BJ (cell line): ENCODE data around the gene BIRC3. TPM values are rescaled to one million over a fixed set of nuclear protein-coding genes. Genes with fewer than 3 reads are reported as not detected.

Experiments
- CTCF ChIA-PET: fragments of 350-600 bp; formaldehyde crosslinking; extraction: SDS; loops from one replicate; lab custom pipeline; 2021; ENCODE audit warnings: antibody characterized with exemption, inconsistent platforms; lab: Yijun Ruan, JAX
- POLR2A ChIA-PET: fragments of 300-600 bp; sonication (Branson Sonifier 250); formaldehyde crosslinking; extraction: SDS; loops from one replicate; lab custom pipeline; 2021; ENCODE audit warnings: antibody characterized with exemption; lab: Charles Lee
- DNase-seq: peaks from one replicate; pipeline ENCODE4 v3.0.0-alpha.2; 2011; ENCODE audit warnings: low read depth
- H3K27me3 ChIP-seq: 2 replicates; pipeline ENCODE4 v1.6.0; 2011; ENCODE audit warnings: low read length; ENCODE audit not compliant: control insufficient read depth, insufficient read depth
- H3K36me3 ChIP-seq: 2 replicates; pipeline ENCODE4 v1.5.1; 2011; ENCODE audit warnings: low read length; ENCODE audit not compliant: control insufficient read depth, insufficient read depth
- H3K4me3 ChIP-seq: 2 replicates; pipeline ENCODE4 v1.5.1; 2011; ENCODE audit warnings: low read depth, mild to moderate bottlenecking, control low read depth, low read length
- polyA plus RNA-seq: library from polyadenylated mRNA; depleted of rRNA; stranded (reverse); fragments of >200 nt; gene quantifications from 2 replicates; pipeline ENCODE4 v1.2.3, GENCODE V29; 2011
- TF ChIP-seq, protein P1 (sequence below): IDR thresholded peaks from 2 replicates; pipeline ENCODE4 v1.5.1; 2011; ENCODE audit warnings: low read depth, mild to moderate bottlenecking, control low read depth, inconsistent platforms, low read length, moderate library complexity; ENCODE audit not compliant: insufficient read depth

Gene BIRC3
- polyA plus RNA-seq, 1 experiment: 0.48 TPM

DNA sequence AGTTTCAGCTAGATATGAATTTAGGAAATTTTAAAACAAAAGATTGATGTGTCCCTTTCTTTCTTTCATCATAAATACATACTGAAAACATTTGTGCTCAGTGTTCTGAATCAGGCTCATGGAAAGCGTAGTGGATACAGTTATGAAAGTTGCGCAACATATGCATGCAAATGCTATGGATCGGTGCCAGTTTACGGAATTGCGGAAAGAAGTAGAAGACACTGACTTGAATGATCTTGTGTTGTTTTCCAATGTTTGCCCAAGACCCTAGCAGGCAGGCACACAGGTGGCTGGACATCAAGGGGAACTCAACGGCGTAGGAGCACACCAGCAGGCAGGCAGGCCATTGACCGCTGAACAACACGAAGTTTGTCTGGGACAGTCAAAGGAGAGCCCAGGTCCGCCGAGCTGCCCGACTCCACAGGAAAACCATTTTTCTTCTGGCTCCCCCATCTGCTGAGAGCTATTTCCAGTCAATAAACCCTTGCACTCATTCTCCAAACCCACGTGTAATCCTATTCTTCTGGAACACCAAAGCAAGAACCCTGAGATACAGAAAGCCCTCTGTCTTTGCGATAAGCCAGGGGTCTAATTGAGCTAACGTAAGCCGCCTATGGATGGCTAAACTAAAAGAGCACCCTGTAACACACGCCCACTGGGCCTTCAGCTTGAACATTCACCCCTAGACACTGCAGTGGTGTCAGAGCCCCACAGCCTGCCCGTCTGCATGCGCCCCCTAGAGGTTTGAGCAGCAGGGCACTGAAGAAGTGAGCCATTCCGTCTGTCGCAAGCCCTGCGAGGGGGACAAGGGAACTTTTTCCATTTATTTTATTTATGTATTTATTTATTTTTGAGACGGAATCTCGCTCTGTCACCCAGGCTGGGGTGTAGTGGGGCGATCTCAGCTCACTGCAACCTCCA is 7.4 kb upstream of the BIRC3 start:
- Histone ChIP-seq H3K27me3 (no peaks in the 10 kb centered on the region), H3K4me3 (no peak overlapping the region), H3K36me3 (no peaks in the 10 kb centered on the region)
- DNase-seq: no peak
- ChIA-PET POLR2A (no interaction called here), CTCF (interaction anchor here (1.2 to 1.3 kb wide), 2 partner anchors 9 to 16 kb away, joined by 4 read pairs; no protein-coding TSS in a partner anchor)
- TF ChIP-seq, protein P1, sequence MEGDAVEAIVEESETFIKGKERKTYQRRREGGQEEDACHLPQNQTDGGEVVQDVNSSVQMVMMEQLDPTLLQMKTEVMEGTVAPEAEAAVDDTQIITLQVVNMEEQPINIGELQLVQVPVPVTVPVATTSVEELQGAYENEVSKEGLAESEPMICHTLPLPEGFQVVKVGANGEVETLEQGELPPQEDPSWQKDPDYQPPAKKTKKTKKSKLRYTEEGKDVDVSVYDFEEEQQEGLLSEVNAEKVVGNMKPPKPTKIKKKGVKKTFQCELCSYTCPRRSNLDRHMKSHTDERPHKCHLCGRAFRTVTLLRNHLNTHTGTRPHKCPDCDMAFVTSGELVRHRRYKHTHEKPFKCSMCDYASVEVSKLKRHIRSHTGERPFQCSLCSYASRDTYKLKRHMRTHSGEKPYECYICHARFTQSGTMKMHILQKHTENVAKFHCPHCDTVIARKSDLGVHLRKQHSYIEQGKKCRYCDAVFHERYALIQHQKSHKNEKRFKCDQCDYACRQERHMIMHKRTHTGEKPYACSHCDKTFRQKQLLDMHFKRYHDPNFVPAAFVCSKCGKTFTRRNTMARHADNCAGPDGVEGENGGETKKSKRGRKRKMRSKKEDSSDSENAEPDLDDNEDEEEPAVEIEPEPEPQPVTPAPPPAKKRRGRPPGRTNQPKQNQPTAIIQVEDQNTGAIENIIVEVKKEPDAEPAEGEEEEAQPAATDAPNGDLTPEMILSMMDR: no peak

DNA sequence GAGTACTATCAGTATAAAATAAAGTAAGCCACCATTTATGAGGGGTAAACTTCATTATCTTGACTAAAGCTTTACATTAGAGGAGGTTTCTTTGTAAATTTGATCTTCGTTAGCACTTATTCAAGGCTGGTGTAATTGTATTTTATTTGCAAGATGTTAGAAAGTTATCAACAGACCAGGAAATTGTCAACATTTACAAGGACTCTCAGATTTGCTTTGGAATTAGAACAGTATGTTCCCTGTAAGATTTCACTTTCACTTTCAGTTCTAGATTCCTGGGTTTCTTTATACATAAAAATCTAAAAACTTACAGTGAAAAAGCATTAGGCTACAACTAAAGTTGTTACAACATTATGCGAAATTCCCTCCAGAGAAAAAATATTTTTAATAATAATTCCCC is 4.6 kb upstream of the BIRC3 start:
- POLR2A ChIA-PET: no interaction called here

DNA sequence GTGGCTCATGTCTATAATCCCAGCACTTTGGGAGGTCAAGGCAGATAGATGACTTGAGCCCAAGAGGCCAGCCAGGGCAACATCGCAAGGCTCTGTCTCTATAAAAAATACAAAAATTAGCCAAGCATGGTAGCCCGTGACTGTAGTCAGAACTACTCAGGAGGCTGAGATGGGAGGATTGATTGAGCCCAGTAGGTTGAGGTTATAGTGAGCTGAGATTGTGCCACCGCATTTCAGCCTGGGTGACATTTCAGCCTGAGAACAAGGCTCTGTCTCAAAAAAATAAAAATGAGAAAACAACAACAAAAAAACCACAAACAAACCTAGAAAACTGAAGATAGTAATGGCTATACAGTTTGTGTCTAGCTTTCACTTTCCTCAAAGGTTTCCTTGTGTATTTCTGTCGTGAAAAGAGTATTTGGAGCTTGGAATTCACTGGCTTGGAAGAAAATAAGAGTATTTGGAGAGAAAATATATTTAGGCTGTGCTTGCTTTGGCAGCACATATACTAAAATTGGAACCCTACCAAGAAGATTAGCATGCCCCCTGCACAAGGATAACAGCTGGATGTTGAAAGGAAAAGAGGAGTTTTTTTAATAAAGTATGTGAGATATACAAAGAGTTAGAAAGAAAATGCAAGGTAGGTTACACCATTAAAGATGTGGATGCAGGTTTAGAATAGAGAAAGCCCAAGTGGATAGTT is 3.9 kb upstream of the BIRC3 start:
- ChIA-PET POLR2A (no interaction called here), CTCF (interaction anchor here (0.6 to 1.3 kb wide), 3 partner anchors 18 to 84 kb away, joined by 3 to 4 read pairs (median 4); no protein-coding TSS in a partner anchor)

More for the DNA sequence above, 4.6 kb upstream of the BIRC3 start:
- TF ChIP-seq, protein P1: no peak
- DNase-seq: no peak
- CTCF ChIA-PET: no interaction called here
- Histone ChIP-seq H3K4me3 (no peak overlapping the region), H3K27me3 (no peaks in the 10 kb centered on the region), H3K36me3 (no peaks in the 10 kb centered on the region)

DNA sequence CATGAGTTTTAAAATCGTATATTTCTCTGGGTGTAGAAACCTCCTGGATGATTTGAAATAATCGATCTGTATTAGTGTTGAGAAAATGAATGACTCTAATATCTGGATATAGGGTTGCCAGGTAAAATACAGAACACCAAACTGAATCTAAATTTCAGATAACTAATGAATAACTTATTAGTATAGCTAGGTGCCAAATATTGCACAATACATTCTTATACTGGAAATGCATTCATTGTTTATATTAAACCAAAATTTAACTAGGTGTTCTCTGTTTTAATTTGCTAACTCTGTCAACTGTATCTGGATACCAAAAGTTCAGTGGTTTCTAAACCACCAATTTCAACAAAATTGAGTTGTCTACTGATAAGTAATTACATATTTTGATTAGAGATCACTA is 2.5 kb upstream of the BIRC3 start:
- TF ChIP-seq, protein P1: no peak
- ChIA-PET POLR2A (no interaction called here), CTCF (interaction anchor here (0.6 to 0.7 kb wide), 2 partner anchors 9 to 756 kb away, joined by 3 read pairs; no protein-coding TSS in a partner anchor)
- no peaks in the 10 kb centered on the region for H3K36me3 ChIP-seq
- no peak for DNase-seq
- H3K27me3 ChIP-seq: no peaks in the 10 kb centered on the region
- no peak overlapping the region for H3K4me3 ChIP-seq

More for the DNA sequence above, 3.9 kb upstream of the BIRC3 start:
- H3K27me3 ChIP-seq: no peaks in the 10 kb centered on the region
- TF ChIP-seq, protein P1: no peak
- H3K4me3 ChIP-seq: no peak overlapping the region
- H3K36me3 ChIP-seq: no peaks in the 10 kb centered on the region
- no peak for DNase-seq
